Endothelial cell of umbilical vein (primary cell): Measurements from ENCODE around the gene ITGA3.

ENCODE experiments used
- CTCF ChIP-seq, 2 donors: IDR thresholded peaks; 1 replicate in 1 of 2; 2 replicates in 1 of 2; pipeline ENCODE4 v1.5.1; 2011; ENCODE audit warnings: low read length in 2 of 2, mild to moderate bottlenecking in 2 of 2, moderate library complexity in 2 of 2, control low read depth in 1 of 2, inconsistent platforms in 1 of 2, low read depth in 1 of 2; ENCODE audit not compliant: insufficient read depth in 1 of 2; ENCODE audit errors: extremely low read depth in 1 of 2
- EZH2 ChIP-seq: IDR thresholded peaks from 2 replicates; pipeline ENCODE4 v1.6.1; 2012; ENCODE audit warnings: borderline replicate concordance, low read depth, mild to moderate bottlenecking, moderate library complexity, low read length, inconsistent platforms; ENCODE audit not compliant: severe bottlenecking
- FOS ChIP-seq: IDR thresholded peaks from 2 replicates; pipeline ENCODE4 v1.6.1; 2011; ENCODE audit warnings: mild to moderate bottlenecking, low read length, moderate library complexity, borderline replicate concordance; ENCODE audit not compliant: insufficient read depth
- JUN ChIP-seq: IDR thresholded peaks from 2 replicates; pipeline ENCODE4 v1.6.1; 2011; ENCODE audit warnings: borderline replicate concordance, low read depth; ENCODE audit not compliant: insufficient read length, insufficient read depth
- MYC ChIP-seq: IDR thresholded peaks from one replicate; pipeline ENCODE4 v1.6.1; 2011; ENCODE audit warnings: mild to moderate bottlenecking, low read depth, low read length
- POLR2A ChIP-seq: IDR thresholded peaks from 2 replicates; pipeline ENCODE4 v1.6.1; 2012; ENCODE audit warnings: low read depth, mild to moderate bottlenecking, control low read depth, low read length
- POLR2AphosphoS5 ChIP-seq: IDR thresholded peaks from 2 replicates; pipeline ENCODE4 v1.6.1; 2012; ENCODE audit warnings: low read depth, mild to moderate bottlenecking, control low read depth, low read length, moderate library complexity; ENCODE audit not compliant: insufficient read depth
- TF ChIP-seq, protein P1 (sequence below): IDR thresholded peaks from 2 replicates; pipeline ENCODE4 v1.6.1; 2011; ENCODE audit not compliant: insufficient read depth, insufficient read length

GRCh38 chr17:50042211-50042610 lies 13.7 kb upstream of the ITGA3 start:
- TF ChIP-seq CTCF (IDR thresholded peaks at IDR 0.05; ENCODE audit: extremely low read depth in 1 of 2, insufficient read depth in 1 of 2, low read depth in 1 of 2, low read length in 2 of 2) (no peak), POLR2A (no peak), POLR2AphosphoS5 (no peak), FOS (no peak), MYC (no peak), JUN (no peak), EZH2 (no peak)
- TF ChIP-seq, protein P1, sequence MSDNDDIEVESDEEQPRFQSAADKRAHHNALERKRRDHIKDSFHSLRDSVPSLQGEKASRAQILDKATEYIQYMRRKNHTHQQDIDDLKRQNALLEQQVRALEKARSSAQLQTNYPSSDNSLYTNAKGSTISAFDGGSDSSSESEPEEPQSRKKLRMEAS, result no peak
